Urinary bladder (tissue), 4 donors: Measurements from ENCODE around the gene CRYGA. TPM values are rescaled to one million over a fixed set of nuclear protein-coding genes. Genes with fewer than 3 reads are reported as not detected.

Source experiments
- DNase-seq: peaks from one replicate; pipeline ENCODE4 v3.0.0-alpha.2; 2015; ENCODE audit errors: extremely low spot score
- H3K27ac ChIP-seq: one replicate; pipeline ENCODE4 v1.5.1; 2013; ENCODE audit warnings: low read depth, mild to moderate bottlenecking, moderate library complexity
- H3K36me3 ChIP-seq: one replicate; pipeline ENCODE4 v1.6.1; 2013; ENCODE audit warnings: mild to moderate bottlenecking, moderate library complexity; ENCODE audit not compliant: insufficient read depth
- H3K4me1 ChIP-seq: one replicate; pipeline ENCODE4 v1.6.1; 2013; ENCODE audit warnings: mild to moderate bottlenecking, moderate library complexity; ENCODE audit not compliant: insufficient read depth
- H3K4me3 ChIP-seq: one replicate; pipeline ENCODE4 v1.5.1; 2013; ENCODE audit warnings: low read depth, low read length
- WGBS: extraction: QIAGEN DNeasy Blood & Tissue Kit; methylation state at CpG from one replicate; pipeline ENCODE4 v1.1.7; 2013; 5-methylcytosine and 5-hydroxymethylcytosine counted together
- polyA plus RNA-seq: library from polyadenylated mRNA; stranded (reverse); fragments of 200-250 nt; gene quantifications from one replicate; pipeline ENCODE4 v1.2.3, GENCODE V29; 2013
- total RNA-seq: library from RNA; depleted of rRNA; stranded (reverse); fragments of >200 nt; gene quantifications from one replicate; pipeline ENCODE4 v1.2.3, GENCODE V29; 2014
- donor health status: healthy with polysubstance abuse.
- donor health status: healthy.

The CRYGA gene, protein sequence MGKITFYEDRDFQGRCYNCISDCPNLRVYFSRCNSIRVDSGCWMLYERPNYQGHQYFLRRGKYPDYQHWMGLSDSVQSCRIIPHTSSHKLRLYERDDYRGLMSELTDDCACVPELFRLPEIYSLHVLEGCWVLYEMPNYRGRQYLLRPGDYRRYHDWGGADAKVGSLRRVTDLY
- total RNA-seq (not detected), polyA plus RNA-seq (not detected)

DNA sequence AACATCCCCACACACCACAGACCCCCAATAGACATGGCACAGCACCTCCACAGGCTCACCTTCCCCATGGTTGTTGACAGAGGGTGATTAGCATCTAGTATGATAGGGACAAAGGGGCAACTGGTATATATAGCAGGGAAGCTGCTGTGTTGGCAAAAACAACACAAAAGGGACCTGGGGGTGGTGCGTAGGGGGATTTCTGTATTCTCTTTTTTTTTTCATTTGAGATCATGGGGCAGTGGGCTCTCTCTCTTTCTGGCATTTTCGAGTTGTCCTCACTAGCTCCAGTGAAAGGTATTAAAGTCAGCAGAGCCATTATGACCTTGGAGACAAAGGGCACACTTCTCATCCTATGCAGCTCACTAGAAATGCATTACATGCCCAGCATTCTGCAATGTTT lies at the start of gene CRYGA:
CRYGA (minus strand) TSS at position 101 of the 400 bp plus-strand sequence; CDS start at position 68, 33 bp downstream.
- no peak within 1 kb of the TSS for H3K4me3 ChIP-seq
- DNase-seq: no peak
- H3K27ac ChIP-seq: no peak within 1 kb of the TSS
- 80% methylated on average over 2 of the region's 2 CpGs for WGBS
- H3K36me3 ChIP-seq: no peaks in the 10 kb centered on the region
- H3K4me1 ChIP-seq: no peaks in the 10 kb centered on the region

DNA sequence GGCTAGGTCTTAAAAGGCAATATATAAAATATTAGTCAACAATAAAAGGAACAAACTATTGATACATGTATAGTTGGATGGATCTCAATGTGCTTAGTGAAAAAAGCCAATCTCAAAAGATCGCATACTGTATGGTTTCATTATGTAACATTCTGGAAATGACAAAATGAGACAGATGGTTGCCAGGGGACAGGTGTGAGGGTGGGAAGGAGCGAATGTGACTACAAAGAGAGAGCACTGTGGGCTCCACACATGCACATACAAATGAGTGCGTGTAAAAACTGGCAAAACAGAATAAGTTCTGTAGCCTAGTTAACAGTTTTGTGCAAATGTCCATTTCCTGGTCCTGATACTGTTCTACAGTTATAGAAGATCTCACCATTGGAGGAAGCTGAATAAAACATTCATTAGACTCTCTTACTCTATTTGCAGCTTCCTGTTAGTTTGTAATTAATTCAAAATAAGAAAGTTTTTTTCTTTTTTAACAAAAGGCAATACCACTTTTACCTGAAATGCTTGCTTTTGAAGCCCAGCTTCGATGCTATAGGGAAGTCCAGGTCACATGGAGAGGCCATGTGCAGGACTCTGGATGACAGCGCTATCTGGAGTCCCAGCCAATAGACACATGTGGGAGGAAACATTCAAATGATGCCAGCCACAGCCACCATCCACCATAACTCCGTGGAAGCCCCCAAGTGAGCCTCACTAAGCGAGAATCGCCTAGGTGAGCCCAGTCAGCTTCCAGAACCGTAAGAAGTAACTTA lies 47.5 kb upstream of the CRYGA start:
- no peak overlapping the region for H3K27ac ChIP-seq
- no peaks in the 10 kb centered on the region for H3K36me3 ChIP-seq
- H3K4me1 ChIP-seq: no peaks in the 10 kb centered on the region
- no peak for DNase-seq
- no peak overlapping the region for H3K4me3 ChIP-seq
- 95% methylated on average over 9 of the region's 9 CpGs for WGBS

DNA sequence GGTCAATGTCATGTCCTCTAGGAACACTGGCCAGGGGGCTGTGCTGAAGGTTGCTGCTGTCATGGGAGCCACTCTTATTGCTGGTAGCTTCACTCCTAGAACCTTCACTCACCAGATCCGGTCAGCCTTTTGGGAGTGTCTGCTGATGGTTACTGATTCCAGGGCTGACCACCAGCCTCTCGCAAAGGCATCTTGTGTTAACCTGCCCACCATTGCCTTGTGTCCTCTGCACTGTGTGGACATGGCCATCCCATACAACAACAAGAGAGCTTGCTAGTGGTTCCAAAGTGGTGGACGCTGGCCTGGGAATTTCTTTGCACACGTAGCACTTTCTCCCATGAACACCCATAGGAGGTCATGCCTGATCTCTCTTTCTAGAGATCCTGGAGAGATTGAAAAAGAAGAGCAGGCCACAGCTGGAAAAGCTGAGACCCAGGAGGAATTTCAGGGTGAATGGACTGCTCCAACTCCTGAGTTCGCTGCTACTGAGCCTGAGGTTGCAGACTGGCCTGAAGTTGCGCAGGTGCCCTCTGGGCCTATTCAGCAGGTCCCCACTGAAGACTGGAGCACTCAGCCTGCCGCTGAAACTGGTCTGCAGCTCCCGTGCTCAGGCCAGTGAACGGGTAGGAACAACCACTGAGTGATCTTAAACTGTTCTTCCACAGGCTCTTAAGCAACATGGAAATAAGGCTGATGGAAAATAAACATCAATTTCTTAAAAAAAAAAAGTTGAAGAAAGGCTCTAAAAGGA lies 45.1 kb upstream of the CRYGA start:
- Histone ChIP-seq H3K36me3 (no peaks in the 10 kb centered on the region), H3K4me3 (no peak overlapping the region), H3K4me1 (no peaks in the 10 kb centered on the region), H3K27ac (no peak overlapping the region)
- no peak for DNase-seq
- WGBS: 90% methylated on average over 9 of the region's 9 CpGs

DNA sequence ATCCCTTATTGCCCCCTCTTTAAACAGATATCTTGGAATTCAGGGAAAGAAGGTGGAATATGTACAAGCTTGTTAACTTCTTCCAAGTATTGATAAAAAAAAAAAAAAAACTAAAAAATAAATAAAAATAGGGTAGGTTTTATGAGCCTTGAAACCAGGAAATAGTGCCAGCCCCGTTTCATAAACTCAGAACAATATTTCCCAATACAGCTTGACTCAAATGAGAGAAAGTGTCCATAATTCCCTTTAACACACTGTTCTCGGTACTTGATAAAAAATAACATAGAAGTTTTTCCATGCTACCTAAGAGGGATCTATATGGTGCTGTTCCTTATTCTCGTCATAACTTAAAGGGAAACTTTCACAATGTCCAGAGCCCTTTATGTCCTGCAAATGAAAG lies 44.4 kb upstream of the CRYGA start:
- H3K27ac ChIP-seq: no peak overlapping the region
- DNase-seq: no peak
- no peaks in the 10 kb centered on the region for H3K4me1 ChIP-seq
- WGBS: 78% methylated on average over 3 of the region's 3 CpGs
- H3K36me3 ChIP-seq: no peaks in the 10 kb centered on the region
- H3K4me3 ChIP-seq: no peak overlapping the region

DNA sequence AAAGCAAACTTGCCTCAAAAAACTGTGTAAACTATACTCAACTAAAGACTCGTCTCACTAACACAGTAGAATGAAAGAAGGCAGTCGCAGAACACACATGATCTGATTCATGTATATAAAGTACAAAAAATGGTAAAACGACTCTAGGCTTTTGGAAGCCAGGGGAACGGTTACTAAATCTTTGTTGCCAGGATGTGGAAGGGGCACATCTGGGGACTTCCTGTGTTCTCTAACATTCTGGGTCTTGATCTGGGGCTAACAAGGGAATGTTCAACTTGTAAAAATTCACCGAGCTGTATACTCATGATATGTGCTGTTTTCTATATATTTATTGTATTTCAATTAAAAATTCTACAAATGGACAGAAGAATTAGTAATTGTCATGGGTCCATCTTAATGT lies 40.8 kb upstream of the CRYGA start:
- 52% methylated on average over 5 of the region's 5 CpGs for WGBS
- no peak overlapping the region for H3K27ac ChIP-seq
- DNase-seq: no peak
- no peaks in the 10 kb centered on the region for H3K36me3 ChIP-seq
- H3K4me1 ChIP-seq: no peaks in the 10 kb centered on the region
- H3K4me3 ChIP-seq: no peak overlapping the region

DNA sequence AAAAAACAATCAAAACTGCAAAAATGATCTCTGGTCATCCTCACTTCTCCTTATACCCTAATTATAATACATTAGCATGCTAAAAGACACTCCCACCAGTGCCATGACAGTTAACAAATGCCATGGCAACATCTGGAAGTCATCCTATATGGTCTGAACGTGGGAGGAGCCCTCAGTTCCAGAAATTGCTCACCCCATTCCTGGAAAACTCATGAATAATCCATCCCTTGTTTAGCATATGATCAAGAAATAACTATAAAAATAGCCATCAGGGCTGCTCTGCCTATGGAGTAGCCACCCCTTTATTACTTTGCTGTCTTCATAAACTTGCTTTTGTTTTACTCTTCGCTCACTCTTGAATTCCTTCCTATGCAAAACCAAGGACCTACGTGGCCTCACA lies 32.1 kb upstream of the CRYGA start:
- H3K27ac ChIP-seq: no peak overlapping the region
- no peak for DNase-seq
- no peaks in the 10 kb centered on the region for H3K4me1 ChIP-seq
- WGBS: 77% methylated on average over 3 of the region's 3 CpGs
- H3K4me3 ChIP-seq: no peak overlapping the region
- H3K36me3 ChIP-seq: no peaks in the 10 kb centered on the region

DNA sequence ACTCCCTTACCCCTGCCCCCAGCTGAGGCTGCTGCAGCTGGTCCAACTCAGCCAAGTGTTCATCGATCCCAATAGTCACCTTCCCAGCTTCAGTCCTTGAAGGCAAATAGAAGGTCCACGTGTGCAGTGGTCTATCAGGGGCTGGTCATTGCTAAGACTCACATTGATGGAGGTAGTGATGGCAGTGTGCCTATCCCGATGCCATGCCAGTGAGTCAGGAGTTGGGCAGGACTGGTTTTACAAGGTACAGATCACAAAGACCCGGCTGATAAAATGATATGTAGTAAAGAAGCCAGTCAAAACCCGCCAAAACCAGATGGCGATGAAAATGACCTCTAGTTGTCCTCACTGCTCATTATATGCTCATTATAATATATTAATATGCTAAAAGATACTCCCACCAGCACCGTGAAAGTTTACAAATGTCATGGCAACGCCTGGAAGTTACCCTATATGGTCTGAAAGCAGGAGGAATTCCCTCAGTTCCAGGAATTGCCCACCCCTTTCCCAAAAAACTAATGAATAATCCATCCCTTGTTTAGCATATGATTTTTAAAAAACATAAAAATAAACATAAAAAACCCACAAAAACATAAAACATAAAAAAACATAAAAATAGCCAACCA lies 29.3 kb upstream of the CRYGA start:
- WGBS: 83% methylated on average over 8 of the region's 8 CpGs
- no peak for DNase-seq
- H3K4me1 ChIP-seq: no peaks in the 10 kb centered on the region
- no peak overlapping the region for H3K27ac ChIP-seq
- H3K36me3 ChIP-seq: no peaks in the 10 kb centered on the region
- no peak overlapping the region for H3K4me3 ChIP-seq

DNA sequence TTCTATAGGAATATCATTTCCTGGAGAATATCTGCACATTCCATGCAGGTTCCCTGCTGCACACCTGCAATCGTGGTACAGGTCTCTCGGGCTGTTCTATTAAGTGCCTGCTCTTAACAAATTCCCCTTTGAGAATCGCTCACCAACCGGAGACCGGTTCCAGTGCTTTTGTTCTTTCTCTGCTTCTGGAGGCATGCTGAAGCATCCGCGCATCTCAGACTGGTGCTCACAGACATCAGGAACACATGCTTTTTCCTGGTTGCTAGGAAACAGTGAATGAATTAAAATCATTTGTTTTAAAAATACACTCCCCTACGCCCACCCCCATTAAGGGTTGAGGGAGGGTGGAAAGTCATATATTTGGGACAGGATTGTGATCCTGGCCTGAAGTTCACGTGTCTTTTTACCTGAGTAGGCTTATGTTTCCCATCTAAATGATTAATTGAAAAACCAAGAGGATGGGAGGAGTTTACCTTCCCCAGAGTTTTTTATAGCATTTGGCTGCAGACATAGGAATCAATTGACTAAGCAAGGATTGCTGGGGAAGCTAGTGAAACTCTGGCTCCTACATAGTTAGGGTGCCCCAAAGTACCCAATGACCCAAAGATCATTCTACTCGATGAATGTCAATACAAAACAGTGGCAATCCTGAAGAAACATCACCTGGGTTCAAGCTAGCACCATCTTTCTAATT lies 26.6 kb upstream of the CRYGA start, which contains the start of gene C2orf80:
C2orf80 (minus strand) TSS at position 221 of the 694 bp plus-strand sequence. CDS start 3,044 bp downstream, outside the sequence.
- H3K4me3 ChIP-seq: no peak within 1 kb of the TSS
- no peaks in the 10 kb centered on the region for H3K4me1 ChIP-seq
- H3K27ac ChIP-seq: no peak within 1 kb of the TSS
- DNase-seq: no peak
- H3K36me3 ChIP-seq: no peaks in the 10 kb centered on the region
- WGBS: 71% methylated on average over 10 of the region's 10 CpGs

DNA sequence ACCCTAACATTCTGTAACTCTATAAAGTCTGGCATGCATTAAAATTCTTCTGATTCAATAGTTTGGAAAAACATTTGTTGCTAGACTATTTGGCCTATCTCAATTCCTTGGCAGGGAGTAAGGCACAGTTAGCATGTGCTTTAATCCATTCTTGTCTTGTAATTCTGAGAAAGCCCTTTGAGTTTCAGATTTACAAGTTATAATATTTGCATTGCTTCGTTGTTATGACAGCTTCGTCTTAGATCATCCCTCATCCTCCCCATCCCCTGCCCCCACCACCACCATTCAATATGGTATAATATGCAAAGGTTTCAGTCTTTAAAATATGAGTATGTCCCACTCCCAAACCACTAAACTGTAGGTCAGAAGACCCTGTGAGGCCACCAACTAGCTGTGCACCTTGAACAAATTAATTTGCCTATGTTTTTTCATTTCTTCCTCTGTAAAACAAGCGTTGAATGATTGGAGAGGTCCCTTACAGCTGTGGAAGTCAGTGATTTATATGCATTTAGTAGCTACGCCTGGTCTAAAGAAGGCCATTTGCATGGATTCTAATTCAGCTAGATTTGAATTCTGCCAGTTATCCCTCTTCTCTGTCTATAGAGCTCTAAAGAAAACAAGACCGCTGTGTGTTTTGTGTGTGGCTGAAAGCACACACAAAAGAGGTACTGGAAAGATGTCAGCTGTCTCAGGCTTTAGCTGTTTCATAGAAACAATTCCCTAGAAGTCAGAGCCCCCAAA lies 25.9 kb upstream of the CRYGA start:
- WGBS: 58% methylated on average over 5 of the region's 5 CpGs
- Histone ChIP-seq H3K36me3 (no peaks in the 10 kb centered on the region), H3K4me1 (no peaks in the 10 kb centered on the region), H3K4me3 (no peak overlapping the region), H3K27ac (no peak overlapping the region)
- no peak for DNase-seq

DNA sequence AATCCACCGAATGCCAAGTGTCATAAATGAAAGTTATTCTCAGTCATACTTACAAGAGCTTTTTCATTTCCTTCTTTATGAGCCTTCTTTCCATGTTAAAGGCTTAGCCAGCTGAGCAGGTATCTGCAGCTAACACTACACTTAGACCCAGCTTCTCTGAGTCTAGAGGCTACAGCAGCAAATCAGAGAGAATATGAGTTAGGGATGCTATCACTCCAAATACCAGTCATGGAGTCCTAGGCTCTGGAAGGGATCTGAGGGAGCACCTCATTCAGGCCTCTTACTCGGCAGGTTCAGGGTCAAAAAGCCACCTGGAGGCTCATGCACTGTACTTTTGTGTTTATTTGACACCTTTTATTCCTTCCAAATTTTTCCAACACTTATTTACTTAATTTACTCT lies 23.5 kb upstream of the CRYGA start:
- no peak for DNase-seq
- WGBS: 95% methylated on average over 2 of the region's 2 CpGs
- no peaks in the 10 kb centered on the region for H3K36me3 ChIP-seq

DNA sequence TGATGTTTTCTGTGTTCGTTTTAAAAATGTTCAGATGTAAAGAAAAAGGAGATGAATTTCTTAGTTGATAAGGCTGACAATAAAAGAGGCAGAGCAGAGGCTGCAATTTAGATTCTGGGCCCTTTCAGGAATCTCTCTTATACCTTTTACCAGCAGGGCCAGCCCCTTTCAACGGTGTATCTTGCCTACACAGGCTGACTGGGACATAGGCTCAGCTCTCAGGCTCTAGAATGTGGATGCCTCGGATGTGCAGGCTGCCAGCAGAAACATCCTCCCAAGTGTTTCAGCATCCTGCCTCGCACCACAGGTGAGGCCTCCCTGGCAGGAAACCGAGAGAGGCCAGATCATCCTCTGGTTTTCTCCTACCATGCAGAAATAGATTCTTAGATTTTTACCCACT lies 23.1 kb upstream of the CRYGA start:
- Histone ChIP-seq H3K4me3 (no peak overlapping the region), H3K27ac (no peak overlapping the region), H3K4me1 (no peaks in the 10 kb centered on the region), H3K36me3 (no peaks in the 10 kb centered on the region)
- no peak for DNase-seq
- WGBS: 77% methylated on average over 5 of the region's 5 CpGs

More for the DNA sequence above, 23.5 kb upstream of the CRYGA start:
- Histone ChIP-seq H3K4me1 (no peaks in the 10 kb centered on the region), H3K27ac (no peak overlapping the region), H3K4me3 (no peak overlapping the region)

DNA sequence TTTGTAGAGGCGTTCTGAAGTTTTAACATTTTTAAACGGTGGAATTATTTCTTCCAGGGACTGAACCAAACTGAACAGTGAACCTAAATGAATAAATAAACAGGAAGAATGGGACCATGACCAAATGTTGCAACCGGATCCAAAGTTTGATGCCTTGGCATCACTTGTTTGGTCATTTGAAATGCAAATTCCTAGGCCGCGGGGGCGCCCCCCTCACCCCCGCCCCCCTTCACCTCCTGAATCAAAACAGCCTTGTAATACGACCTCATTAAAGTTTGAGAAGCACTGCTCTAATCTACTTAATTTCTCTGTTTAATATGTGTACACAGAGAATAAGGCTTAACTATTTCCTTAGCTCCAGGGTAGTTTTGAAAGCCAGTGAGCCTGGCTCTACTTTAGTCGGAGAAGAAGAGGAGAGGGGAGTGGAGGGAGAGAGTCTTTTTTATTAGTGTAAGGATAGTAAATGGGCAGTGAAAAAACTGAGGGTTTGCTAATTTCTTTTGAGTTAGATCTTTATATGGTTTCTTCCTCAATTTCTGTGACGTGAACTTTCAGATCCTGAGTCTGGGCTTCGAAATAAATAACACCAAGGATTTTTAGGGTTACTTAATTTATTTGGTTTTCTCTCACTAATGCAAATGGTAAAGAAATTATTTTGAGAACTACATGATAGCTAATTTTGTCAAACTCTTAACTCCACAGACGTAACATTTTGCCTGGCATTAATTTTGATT lies 20.8 kb upstream of the CRYGA start:
- no peaks in the 10 kb centered on the region for H3K36me3 ChIP-seq
- no peak for DNase-seq
- no peaks in the 10 kb centered on the region for H3K4me1 ChIP-seq
- WGBS: 38% methylated on average over 12 of the region's 12 CpGs
- no peak overlapping the region for H3K27ac ChIP-seq
- H3K4me3 ChIP-seq: no peak overlapping the region
